Measurements from ENCODE around the gene GPR156.

GPR156 gene

GRCh38 chr3:120311863-120312794 is 27.1 kb upstream of the GPR156 start:
- no peak for DNase-seq (ENCODE audit: low spot score)
- TF ChIP-seq CTCF (IDR thresholded peaks at IDR 0.05; ENCODE audit: poor library complexity, severe bottlenecking) = no peak
- Histone ChIP-seq H3K27me3 (ENCODE audit: insufficient read depth, poor library complexity, severe bottlenecking) (no peaks in the 10 kb centered on the region), H3K4me3 (ENCODE audit: severe bottlenecking) (no peak overlapping the region), H3K27ac (ENCODE audit: poor library complexity, severe bottlenecking) (no peak overlapping the region), H3K9me3 (ENCODE audit: severe bottlenecking) (no peaks in the 10 kb centered on the region), H3K36me3 (ENCODE audit: low read depth) (no peaks in the 10 kb centered on the region), H3K4me1 (ENCODE audit: insufficient read depth, poor library complexity, severe bottlenecking) (no peaks in the 10 kb centered on the region)
- ATAC-seq (ENCODE audit: low read depth) = no peak

- Histone ChIP-seq H3K27ac (ENCODE audit: poor library complexity, severe bottlenecking) (no peak overlapping the region), H3K4me3 (ENCODE audit: severe bottlenecking) (no peak overlapping the region), H3K4me1 (ENCODE audit: insufficient read depth, poor library complexity, severe bottlenecking) (no peaks in the 10 kb centered on the region), H3K9me3 (ENCODE audit: severe bottlenecking) (no peaks in the 10 kb centered on the region), H3K36me3 (ENCODE audit: low read depth) (no peaks in the 10 kb centered on the region), H3K27me3 (ENCODE audit: insufficient read depth, poor library complexity, severe bottlenecking) (no peaks in the 10 kb centered on the region)
- ATAC-seq (ENCODE audit: low read depth) = no peak
- TF ChIP-seq CTCF (IDR thresholded peaks at IDR 0.05; ENCODE audit: poor library complexity, severe bottlenecking) = no peak
- no peak for DNase-seq (ENCODE audit: low spot score)
Observed at GRCh38 chr3:120306519-120307455, 21.8 kb upstream of the GPR156 start.

GRCh38 chr3:120304616-120305015 is 19.6 kb upstream of the GPR156 start:
- H3K4me3 ChIP-seq (ENCODE audit: severe bottlenecking) = no peak overlapping the region
- no peak for TF ChIP-seq CTCF (IDR thresholded peaks at IDR 0.05; ENCODE audit: poor library complexity, severe bottlenecking)
- ATAC-seq (ENCODE audit: low read depth) (no peak), DNase-seq (ENCODE audit: low spot score) (no peak)
- H3K36me3 ChIP-seq (ENCODE audit: low read depth) = no peaks in the 10 kb centered on the region
- no peaks in the 10 kb centered on the region for H3K4me1 ChIP-seq (ENCODE audit: insufficient read depth, poor library complexity, severe bottlenecking)
- H3K9me3 ChIP-seq (ENCODE audit: severe bottlenecking) = no peaks in the 10 kb centered on the region
- no peaks in the 10 kb centered on the region for H3K27me3 ChIP-seq (ENCODE audit: insufficient read depth, poor library complexity, severe bottlenecking)
- H3K27ac ChIP-seq (ENCODE audit: poor library complexity, severe bottlenecking) = no peak overlapping the region

- Histone ChIP-seq H3K9me3 (ENCODE audit: severe bottlenecking) (no peaks in the 10 kb centered on the region), H3K4me3 (ENCODE audit: severe bottlenecking) (no peak overlapping the region), H3K36me3 (ENCODE audit: low read depth) (no peaks in the 10 kb centered on the region), H3K27me3 (ENCODE audit: insufficient read depth, poor library complexity, severe bottlenecking) (no peaks in the 10 kb centered on the region), H3K27ac (ENCODE audit: poor library complexity, severe bottlenecking) (no peak overlapping the region), H3K4me1 (ENCODE audit: insufficient read depth, poor library complexity, severe bottlenecking) (no peaks in the 10 kb centered on the region)
- TF ChIP-seq CTCF (IDR thresholded peaks at IDR 0.05; ENCODE audit: poor library complexity, severe bottlenecking) = no peak
- DNase-seq (ENCODE audit: low spot score) (no peak), ATAC-seq (ENCODE audit: low read depth) (no peak)
Observed at GRCh38 chr3:120302361-120302760, 17.3 kb upstream of the GPR156 start.

All from RWPE2 (cell line).